IMR-90 (cell line): Measurements from ENCODE around the gene TAS2R38.

Experiments
- BHLHE40 ChIP-seq: fragments of 150-350 bp; IDR thresholded peaks from 2 replicates; pipeline ENCODE4 v1.6.1; 2016; ENCODE audit warnings: mild to moderate bottlenecking, low read depth, low read length
- CEBPB ChIP-seq: IDR thresholded peaks from 2 replicates; pipeline ENCODE4 v1.6.1; 2012; ENCODE audit warnings: low read depth, low read length, improper control_type of control experiment
- MAFK ChIP-seq: IDR thresholded peaks from 2 replicates; pipeline ENCODE4 v1.6.1; 2012; ENCODE audit warnings: low read depth, low read length, improper control_type of control experiment
- MAZ ChIP-seq: IDR thresholded peaks from 2 replicates; pipeline ENCODE4 v1.6.1; 2012; ENCODE audit warnings: low read depth, mild to moderate bottlenecking, low read length, improper control_type of control experiment, moderate library complexity, borderline replicate concordance
- MXI1 ChIP-seq: IDR thresholded peaks from 2 replicates; pipeline ENCODE4 v1.6.1; 2012; ENCODE audit warnings: low read depth, mild to moderate bottlenecking, low read length, moderate library complexity, borderline replicate concordance
- NFE2L2 ChIP-seq: fragments of 150-350 bp; IDR thresholded peaks from 2 replicates; pipeline ENCODE4 v1.6.1; 2016; ENCODE audit warnings: low read depth, mild to moderate bottlenecking, low read length
- POLR2A ChIP-seq: IDR thresholded peaks from 2 replicates; pipeline ENCODE4 v1.6.1; 2012; ENCODE audit warnings: mild to moderate bottlenecking, low read depth, low read length
- RAD21 ChIP-seq: IDR thresholded peaks from 2 replicates; pipeline ENCODE4 v1.6.1; 2012; ENCODE audit warnings: low read length, improper control_type of control experiment
- RCOR1 ChIP-seq: IDR thresholded peaks from 2 replicates; pipeline ENCODE4 v1.6.1; 2012; ENCODE audit warnings: mild to moderate bottlenecking, low read length, improper control_type of control experiment; ENCODE audit not compliant: insufficient replicate concordance
- TF ChIP-seq, protein P1 (sequence below): conservative IDR thresholded peaks from 2 replicates; pipeline ENCODE4 v1.5.1; 2012; ENCODE audit warnings: mild to moderate bottlenecking, low read depth, low read length, improper control_type of control experiment
- TF ChIP-seq, protein P2 (sequence below): fragments of 150-350 bp; IDR thresholded peaks from 2 replicates; pipeline ENCODE4 v1.6.1; 2017; ENCODE audit warnings: mild to moderate bottlenecking, antibody characterized with exemption, low read length, low read depth
- TF ChIP-seq, protein P3 (sequence below): fragments of 150-350 bp; IDR thresholded peaks from 2 replicates; pipeline ENCODE4 v1.6.1; 2016; ENCODE audit warnings: low read depth, mild to moderate bottlenecking, low read length, moderate library complexity, borderline replicate concordance

DNA sequence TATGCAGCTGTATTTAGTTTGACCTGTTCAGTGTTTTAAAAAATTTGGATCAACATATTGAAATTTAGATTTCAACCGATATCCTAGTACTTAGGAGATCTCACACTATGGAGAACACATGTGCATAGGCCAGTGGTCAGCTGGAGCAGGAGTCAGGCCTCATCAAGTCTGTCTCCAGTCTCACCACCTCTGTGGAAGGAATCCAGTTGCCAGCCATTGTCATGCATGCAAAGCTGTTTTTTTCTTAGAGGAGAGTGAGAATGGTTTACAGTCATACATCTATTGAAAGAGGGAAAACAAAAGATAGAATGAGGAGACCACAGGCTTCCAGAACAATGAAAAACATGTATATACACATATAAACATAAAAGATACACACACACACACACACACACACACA is 19.2 kb downstream of the TAS2R38 start:
- TF ChIP-seq POLR2A (no peak), MAZ (no peak), RCOR1 (no peak), CEBPB (no peak), MXI1 (no peak), MAFK (no peak), RAD21 (no peak), BHLHE40 (no peak), NFE2L2 (no peak)
- TF ChIP-seq, protein P1, sequence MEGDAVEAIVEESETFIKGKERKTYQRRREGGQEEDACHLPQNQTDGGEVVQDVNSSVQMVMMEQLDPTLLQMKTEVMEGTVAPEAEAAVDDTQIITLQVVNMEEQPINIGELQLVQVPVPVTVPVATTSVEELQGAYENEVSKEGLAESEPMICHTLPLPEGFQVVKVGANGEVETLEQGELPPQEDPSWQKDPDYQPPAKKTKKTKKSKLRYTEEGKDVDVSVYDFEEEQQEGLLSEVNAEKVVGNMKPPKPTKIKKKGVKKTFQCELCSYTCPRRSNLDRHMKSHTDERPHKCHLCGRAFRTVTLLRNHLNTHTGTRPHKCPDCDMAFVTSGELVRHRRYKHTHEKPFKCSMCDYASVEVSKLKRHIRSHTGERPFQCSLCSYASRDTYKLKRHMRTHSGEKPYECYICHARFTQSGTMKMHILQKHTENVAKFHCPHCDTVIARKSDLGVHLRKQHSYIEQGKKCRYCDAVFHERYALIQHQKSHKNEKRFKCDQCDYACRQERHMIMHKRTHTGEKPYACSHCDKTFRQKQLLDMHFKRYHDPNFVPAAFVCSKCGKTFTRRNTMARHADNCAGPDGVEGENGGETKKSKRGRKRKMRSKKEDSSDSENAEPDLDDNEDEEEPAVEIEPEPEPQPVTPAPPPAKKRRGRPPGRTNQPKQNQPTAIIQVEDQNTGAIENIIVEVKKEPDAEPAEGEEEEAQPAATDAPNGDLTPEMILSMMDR: no peak
- TF ChIP-seq, protein P2, sequence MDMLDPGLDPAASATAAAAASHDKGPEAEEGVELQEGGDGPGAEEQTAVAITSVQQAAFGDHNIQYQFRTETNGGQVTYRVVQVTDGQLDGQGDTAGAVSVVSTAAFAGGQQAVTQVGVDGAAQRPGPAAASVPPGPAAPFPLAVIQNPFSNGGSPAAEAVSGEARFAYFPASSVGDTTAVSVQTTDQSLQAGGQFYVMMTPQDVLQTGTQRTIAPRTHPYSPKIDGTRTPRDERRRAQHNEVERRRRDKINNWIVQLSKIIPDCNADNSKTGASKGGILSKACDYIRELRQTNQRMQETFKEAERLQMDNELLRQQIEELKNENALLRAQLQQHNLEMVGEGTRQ: no peak
- TF ChIP-seq, protein P3, sequence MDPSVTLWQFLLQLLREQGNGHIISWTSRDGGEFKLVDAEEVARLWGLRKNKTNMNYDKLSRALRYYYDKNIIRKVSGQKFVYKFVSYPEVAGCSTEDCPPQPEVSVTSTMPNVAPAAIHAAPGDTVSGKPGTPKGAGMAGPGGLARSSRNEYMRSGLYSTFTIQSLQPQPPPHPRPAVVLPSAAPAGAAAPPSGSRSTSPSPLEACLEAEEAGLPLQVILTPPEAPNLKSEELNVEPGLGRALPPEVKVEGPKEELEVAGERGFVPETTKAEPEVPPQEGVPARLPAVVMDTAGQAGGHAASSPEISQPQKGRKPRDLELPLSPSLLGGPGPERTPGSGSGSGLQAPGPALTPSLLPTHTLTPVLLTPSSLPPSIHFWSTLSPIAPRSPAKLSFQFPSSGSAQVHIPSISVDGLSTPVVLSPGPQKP: no peak
